GM20431 (cell line): Measurements from ENCODE around the gene KRT31.
"Not testable (repeated sequence)": the region's sequence is repeated elsewhere in the genome, so short reads cannot be mapped to it uniquely, and the experiment has no call there.

Experiments
- in situ Hi-C: fragments of 300-500 bp; cut with MseI, MboI; formaldehyde crosslinking; loops from one replicate; pipeline ENCODE4 v1.15.0; 2020; ENCODE audit warnings: low sequenced_read_pairs; ENCODE audit not compliant: unreplicated experiment

Gene KRT31

DNA sequence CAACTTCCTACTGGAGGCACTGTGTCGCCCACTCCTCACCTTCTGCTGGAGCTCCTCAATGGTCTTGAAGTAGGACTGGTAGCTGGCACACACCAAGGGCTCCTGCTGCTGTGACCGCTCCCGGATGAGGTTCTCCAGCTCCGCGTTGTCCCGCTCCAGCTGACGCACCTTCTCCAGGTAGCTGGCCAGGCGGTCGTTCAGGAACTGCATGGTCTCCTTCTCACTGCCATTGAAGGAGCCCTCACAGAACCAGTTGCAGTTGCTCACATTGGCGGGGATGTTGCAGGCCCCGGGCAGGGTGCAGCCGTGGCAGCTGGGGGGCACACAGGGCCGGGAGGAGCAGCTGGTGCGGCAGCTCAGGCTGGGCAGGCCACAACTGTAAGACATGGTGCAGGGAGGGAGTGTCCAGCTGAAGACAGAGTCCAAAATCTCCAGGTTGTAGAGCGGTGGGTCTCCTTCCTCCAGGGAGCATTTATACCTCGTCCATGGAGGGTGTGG lies 47.0 kb downstream of the KRT31 start, which contains the start of gene KRT33A:
KRT33A (minus strand) TSS at position 448 of the 498 bp plus-strand sequence; CDS start at position 387, 61 bp downstream.
- in situ Hi-C loops = not testable (repeated sequence)

DNA sequence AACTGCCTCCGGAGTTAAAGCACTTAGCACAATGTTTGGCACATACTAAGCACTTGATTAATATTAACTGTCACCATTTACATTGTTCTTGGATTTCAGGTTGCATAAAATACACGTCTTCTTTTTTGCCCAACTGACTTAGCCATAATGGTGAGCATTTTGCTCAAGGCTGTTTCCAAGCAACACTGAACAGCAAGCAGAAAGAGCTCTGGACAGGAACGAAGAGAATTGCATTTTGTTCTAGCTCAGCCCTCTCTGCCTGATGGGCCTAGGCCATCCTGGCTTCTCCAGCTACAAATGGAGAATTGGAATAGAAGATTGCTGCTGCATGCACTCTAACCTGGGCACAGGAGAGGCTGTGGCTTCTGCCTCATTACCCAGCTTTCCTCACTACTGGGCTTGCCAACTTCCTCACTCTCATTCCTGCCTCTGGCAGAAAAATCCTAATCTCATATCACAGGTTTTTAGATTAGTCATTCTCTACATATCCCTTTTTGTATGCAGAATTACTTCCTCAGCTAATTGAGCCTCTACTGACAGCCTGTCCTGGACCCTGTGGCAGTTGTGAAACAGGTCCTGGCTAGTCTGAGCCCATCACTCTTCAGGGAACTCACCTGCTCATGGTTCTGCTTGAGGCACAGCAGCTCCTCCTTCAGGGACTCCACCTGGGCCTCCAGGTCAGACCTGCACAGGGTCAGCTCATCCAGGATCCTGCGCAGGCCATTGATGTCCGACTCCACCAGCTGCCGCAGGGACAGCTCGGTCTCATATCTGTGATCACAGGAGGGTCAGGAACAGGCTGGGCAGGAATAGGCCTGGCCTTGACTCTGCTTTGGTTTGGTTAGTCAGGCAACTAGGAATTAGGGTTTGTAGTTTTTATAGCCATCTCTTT lies 49.3 kb downstream of the KRT31 start:
- in situ Hi-C loops = no loop called here

DNA sequence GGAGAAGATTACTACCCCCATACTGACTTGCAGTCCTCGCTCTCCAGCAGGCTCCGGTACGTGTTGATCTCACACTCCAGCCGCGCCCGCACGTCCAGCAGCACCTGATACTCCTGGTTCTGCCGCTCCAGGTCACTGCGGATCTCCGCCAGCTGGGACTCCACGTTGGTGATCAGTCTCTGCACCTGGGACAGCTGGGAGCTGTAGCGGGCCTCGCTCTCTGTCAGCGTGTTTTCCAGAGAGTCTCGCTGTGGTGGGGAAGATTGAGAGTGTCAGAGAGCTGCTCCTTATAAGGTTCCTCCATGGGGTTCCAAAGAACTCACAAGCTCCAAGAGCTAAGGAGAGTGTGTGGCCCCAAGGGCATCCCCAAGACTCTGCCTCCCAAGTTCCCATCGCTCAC lies 51.0 kb downstream of the KRT31 start:
- in situ Hi-C loops = not testable (repeated sequence)

DNA sequence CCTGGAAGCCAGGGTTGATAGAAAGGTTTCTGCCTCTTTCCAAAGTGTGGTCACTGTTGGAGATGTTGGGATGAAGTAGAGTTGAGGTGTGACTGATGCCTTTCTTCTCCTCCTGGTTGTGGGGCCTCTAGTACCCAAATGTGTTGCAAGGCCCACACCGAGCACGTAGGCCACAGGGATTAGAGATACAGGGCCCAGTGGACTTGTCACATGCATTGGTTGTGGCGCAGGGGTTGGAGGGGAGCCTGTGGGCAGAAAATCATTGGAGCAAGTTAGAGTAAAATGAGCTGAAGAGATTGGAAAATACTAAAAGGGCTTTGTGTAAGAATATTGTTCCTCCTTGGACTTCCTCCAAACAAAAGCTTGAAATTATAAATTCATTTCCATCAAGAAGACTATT lies 51.4 kb downstream of the KRT31 start:
- in situ Hi-C loops = no loop called here
